ENCODE measurements around the gene ITGB4. TPM values are rescaled to one million over a fixed set of nuclear protein-coding genes. Genes with fewer than 3 reads are reported as not detected.
"Not testable (repeated sequence)": the region's sequence is repeated elsewhere in the genome, so short reads cannot be mapped to it uniquely, and the experiment has no call there.

The ITGB4 gene
- total RNA-seq, 1 experiment from 2014 or later: 568 TPM

- H3K4me1 ChIP-seq (ENCODE audit: control insufficient read depth in 1 of 2, insufficient read depth in 2 of 2, low read length in 2 of 2): peaks cover 10 to 21% of the 10 kb centered on the region in 2 experiments
- no TSS peak for BruUV-seq (replicated peaks)
- ChIA-PET RAD21 (ENCODE audit: low non-redundant PET in 1 of 2, low total read pairs in 2 of 2, uncharacterized antibody in 2 of 2, unreplicated experiment in 2 of 2) (no interaction called here), POLR2A (interaction anchor here (1.8 to 1.9 kb wide), 2 partner anchors 17 to 21 kb away, joined by 6 to 8 read pairs; no protein-coding TSS in a partner anchor), CTCF (interaction anchor here (1.0 to 7.9 kb wide), 3 partner anchors 11 to 158 kb away, joined by 5 to 73 read pairs (median 10); partner anchors contain the start of gene SMIM5)
- 0 out of 2 replicates have a peak, but pooled peaks cover 6% of the 10 kb centered on the region for H3K79me2 ChIP-seq (ENCODE audit: insufficient read depth, low read length)
- no peak for ATAC-seq
- H3K9me3 ChIP-seq (ENCODE audit: control insufficient read depth in 1 of 2, insufficient read depth in 1 of 2, low read depth in 1 of 2, low read length in 2 of 2): no peaks in the 10 kb centered on the region
- H3K9ac ChIP-seq (ENCODE audit: low read length): no peak overlapping the region
- intact Hi-C loops (cut with micrococcal nuclease): loop anchor here (10.0 kb wide), 1 partner anchor 335 kb away; no protein-coding TSS in a partner anchor
- H3K27me3 ChIP-seq (ENCODE audit: insufficient read depth, low read length): no peaks in the 10 kb centered on the region
- no peak for DNase-seq (ENCODE audit: low read depth, low spot score)
- H3K27ac ChIP-seq (ENCODE audit: low read depth, low read length): no peak overlapping the region
- peaks cover 7 to 41% of the 10 kb centered on the region in 2 experiments; a peak in 3 of 4 replicates for H3K36me3 ChIP-seq (ENCODE audit: control insufficient read depth in 1 of 2, insufficient read depth in 2 of 2, low read length in 2 of 2)
- H4K20me1 ChIP-seq (ENCODE audit: insufficient read depth): no peaks in the 10 kb centered on the region
- H3K4me3 ChIP-seq (replicated peaks in 1 of 2; ENCODE audit: low read depth in 1 of 2, low read length in 2 of 2): no peak overlapping the region
- no peak overlapping the region for H3K4me2 ChIP-seq (ENCODE audit: low read length)
- TF ChIP-seq POLR2AphosphoS5 (IDR thresholded peaks at IDR 0.05; ENCODE audit: low read depth, low read length): peak; percentile 48
- no peak for TF ChIP-seq SRF (IDR thresholded peaks at IDR 0.05; ENCODE audit: low read depth)
- H3K9me2 ChIP-seq (ENCODE audit: insufficient read depth): no peaks in the 10 kb centered on the region
- no peak overlapping the region for H2AFZ ChIP-seq (ENCODE audit: low read depth, low read length, poor library complexity, severe bottlenecking)
Observed at GRCh38 chr17:75759457-75759856, 38.2 kb downstream of the ITGB4 start.

GRCh38 chr17:75759978-75760640, 38.9 kb downstream of the ITGB4 start:
- H4K20me1 ChIP-seq (ENCODE audit: insufficient read depth); RAD21 ChIA-PET (ENCODE audit: low non-redundant PET in 1 of 2, low total read pairs in 2 of 2, uncharacterized antibody in 2 of 2, unreplicated experiment in 2 of 2); H3K4me2 ChIP-seq (ENCODE audit: low read length); H3K27ac ChIP-seq (ENCODE audit: low read depth, low read length); H3K9me2 ChIP-seq (ENCODE audit: insufficient read depth); H3K79me2 ChIP-seq (ENCODE audit: insufficient read depth, low read length); H3K9me3 ChIP-seq (ENCODE audit: control insufficient read depth in 1 of 2, insufficient read depth in 1 of 2, low read depth in 1 of 2, low read length in 2 of 2); BruUV-seq (replicated peaks); H3K27me3 ChIP-seq (ENCODE audit: insufficient read depth, low read length); H3K9ac ChIP-seq (ENCODE audit: low read length); H2AFZ ChIP-seq (ENCODE audit: low read depth, low read length, poor library complexity, severe bottlenecking); H3K4me3 ChIP-seq (replicated peaks in 1 of 2; ENCODE audit: low read depth in 1 of 2, low read length in 2 of 2); ATAC-seq; DNase-seq (ENCODE audit: low read depth, low spot score): not testable (repeated sequence)
- intact Hi-C loops (cut with micrococcal nuclease): loop anchor here (10.0 kb wide), 1 partner anchor 335 kb away; no protein-coding TSS in a partner anchor
- POLR2A ChIA-PET: interaction anchor here (1.8 to 1.9 kb wide), 2 partner anchors 16 to 20 kb away, joined by 6 to 8 read pairs; no protein-coding TSS in a partner anchor
- H3K4me1 ChIP-seq (ENCODE audit: control insufficient read depth in 1 of 2, insufficient read depth in 2 of 2, low read length in 2 of 2): peaks cover 10 to 27% of the 10 kb centered on the region in 2 experiments
- H3K36me3 ChIP-seq (ENCODE audit: control insufficient read depth in 1 of 2, insufficient read depth in 2 of 2, low read length in 2 of 2): peaks cover 5 to 35% of the 10 kb centered on the region in 2 experiments; a peak in 3 of 4 replicates
- CTCF ChIA-PET: interaction anchor here (1.0 to 7.9 kb wide), 3 partner anchors 11 to 159 kb away, joined by 5 to 73 read pairs (median 10); partner anchors contain the start of gene SMIM5
